Stimulated activated CD4-positive, alpha-beta T cell treated with anti-CD3 and anti-CD28 coated beads, Interleukin-4, amount 100 ng/mL, for 1 hour (primary cell): ENCODE data around the gene SHC4.

ENCODE experiments used
- DNase-seq: peaks from one replicate; pipeline ENCODE4 v3.0.0-alpha.2; 2020

Gene SHC4

DNA sequence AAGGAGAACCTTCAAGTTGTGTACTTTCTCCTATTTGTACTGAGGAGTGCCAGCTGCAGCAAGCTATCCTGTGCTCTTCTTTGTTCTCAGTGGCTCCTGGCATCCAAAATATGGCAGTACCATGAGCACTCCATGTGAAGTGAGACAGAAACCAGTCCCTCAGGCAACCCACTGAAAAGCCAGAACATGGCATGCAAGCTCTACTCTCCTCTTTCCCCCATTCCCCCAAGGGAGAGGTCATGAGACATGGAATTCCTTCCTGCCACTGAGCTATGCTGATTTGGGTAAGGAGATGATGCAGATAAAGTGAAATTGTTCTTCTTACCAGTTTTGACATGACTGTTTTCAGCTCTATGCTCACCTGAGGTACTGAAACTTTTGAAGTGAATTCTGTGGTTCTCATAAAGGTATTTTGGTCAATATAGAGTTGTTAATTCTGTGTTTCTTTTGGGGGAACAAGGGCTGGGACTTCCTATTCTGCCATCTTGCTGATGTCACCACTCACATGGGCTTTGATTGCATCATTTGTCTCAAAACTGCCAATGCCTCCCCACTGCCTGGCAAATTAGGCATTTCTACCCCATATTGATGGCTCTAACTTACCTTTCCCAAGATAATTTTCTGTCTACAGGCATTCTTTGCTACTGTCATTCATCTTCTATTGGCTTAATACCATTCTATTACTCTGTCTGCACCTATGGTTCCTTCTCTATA is 130.0 kb downstream of the SHC4 start:
- no peak for DNase-seq

GRCh38 chr15:48832648-48833047 is 131.1 kb downstream of the SHC4 start:
- no peak for DNase-seq

DNA sequence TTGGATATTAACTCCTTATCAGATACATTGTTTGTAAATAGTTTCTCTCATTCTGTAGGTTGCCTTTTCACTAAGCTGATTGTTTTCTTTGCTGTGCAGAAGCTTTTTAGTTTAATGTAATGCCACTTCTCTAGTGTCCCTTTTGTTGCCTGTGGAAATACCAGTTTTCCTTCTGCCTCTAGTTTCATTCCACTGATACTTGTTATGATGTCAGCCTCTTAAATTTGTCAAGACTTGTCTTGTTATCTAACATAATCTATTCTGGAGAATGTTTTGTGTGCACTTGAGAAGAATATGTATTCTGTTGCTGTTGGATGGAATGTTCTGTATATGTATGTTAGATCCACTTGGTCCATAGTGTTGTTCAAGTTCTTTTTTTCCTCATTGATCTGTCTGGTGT is 134.8 kb downstream of the SHC4 start:
- DNase-seq: no peak

DNA sequence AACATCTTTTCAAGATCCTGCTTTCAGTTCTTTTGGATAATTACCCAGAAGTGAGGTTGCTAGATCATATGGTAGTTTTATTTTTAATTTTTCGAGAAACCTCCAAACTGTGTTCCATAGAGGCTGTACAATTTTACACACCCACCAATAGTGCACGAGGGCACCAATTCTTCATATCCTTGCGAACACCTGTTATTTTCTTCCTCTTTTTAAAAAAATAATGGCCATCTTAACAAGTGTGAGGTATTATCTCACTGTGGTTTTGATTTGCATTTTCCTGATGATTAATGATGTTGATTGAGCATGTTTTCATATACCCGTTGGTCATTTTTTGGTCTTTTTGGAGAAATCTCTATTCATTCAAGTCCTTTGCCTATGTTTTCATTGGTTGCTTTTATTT is 135.2 kb downstream of the SHC4 start:
- DNase-seq: no peak

DNA sequence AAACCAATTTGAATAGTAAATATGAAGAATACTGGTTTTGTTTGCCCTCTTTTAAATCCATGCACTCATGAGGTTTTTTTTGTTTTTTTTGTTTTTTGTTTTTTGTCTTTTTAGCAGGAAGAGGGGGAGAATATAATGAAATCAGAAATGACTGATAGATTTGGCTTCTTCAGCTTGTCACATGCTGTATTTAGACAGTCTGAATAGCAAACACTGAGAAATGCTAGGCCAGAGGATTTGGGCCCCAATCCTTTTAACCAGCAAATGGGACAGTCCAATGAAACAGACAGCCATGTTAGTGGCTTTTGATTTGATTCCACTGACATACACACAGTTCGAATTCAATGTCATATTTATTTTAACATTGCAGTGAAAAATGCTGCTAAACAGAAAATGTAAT is 138.6 kb downstream of the SHC4 start:
- no peak for DNase-seq

- DNase-seq: no peak
Observed at GRCh38 chr15:48823706-48824105, 140.0 kb downstream of the SHC4 start.

DNA sequence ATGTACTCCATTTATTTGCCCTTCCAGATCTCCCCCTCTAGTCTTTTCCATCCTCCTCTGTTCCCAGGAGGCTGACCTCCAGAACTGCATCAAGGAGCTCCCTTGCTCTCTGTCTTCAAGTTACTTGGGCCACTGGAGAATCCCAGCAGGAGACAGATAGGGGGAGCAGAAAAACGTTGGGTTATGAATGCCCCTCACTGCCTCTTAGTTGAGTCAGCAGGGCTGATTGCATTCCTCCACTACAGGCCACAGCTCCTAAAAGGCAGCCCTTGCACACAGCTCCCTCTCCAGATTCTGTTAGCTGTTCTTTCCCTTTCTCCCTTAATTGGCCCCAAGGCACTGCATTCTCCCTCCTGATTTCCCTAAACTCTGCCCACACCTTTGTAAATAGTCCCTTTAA is 140.5 kb downstream of the SHC4 start:
- no peak for DNase-seq

- no peak for DNase-seq
Observed at GRCh38 chr15:48814286-48814685, 149.4 kb downstream of the SHC4 start.

GRCh38 chr15:48811325-48811958 is 152.3 kb downstream of the SHC4 start:
- no peak for DNase-seq

DNA sequence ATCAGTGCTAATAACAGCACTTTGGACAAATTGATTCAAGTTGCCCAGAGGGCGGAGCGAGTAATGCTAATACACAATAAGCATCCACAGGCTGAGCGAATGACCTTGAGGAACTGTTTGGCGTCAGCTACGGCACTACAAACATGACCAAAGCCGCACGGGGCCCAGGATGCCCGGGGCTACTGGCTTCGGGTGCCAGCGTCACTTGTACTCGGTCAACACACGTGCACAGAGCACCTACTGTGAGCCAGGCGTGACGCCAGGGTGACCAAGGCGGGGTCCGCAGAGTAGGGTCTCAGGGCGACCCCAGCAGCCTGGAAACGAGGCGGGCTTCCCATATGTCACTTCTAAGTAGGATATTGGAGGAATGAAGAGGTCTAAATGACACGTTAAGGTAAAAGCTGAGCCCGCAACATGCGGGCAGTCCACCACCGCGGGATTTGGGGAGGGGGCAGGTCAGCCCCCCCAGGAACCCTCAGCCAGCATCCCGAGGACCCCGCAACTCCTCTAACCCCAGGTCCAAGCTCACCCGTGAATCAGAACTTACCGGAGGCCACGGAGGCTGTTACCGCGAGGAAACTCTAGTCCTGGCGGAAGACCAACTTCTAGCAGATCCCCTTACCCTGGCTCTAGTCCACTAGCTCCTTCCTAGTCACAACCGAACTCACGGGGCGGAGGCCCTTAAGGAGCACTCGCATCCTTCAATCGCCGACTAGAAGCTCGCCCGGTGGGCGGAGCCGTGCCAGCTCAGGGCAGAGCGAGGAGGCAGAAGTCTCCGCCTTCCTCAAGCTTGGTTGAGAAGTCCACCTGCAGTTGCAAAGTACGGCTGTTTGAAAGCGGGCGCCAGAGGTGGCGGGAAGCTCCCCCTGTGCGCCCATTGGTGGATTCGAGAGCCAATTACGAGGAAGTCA is 153.1 kb downstream of the SHC4 start, which contains the start of gene CEP152:
Gene CEP152, minus strand, starts transcription at position 656 of the 911 bp plus-strand sequence. CDS start 5,420 bp downstream, outside the sequence.
- peak; percentile 98 for DNase-seq

DNA sequence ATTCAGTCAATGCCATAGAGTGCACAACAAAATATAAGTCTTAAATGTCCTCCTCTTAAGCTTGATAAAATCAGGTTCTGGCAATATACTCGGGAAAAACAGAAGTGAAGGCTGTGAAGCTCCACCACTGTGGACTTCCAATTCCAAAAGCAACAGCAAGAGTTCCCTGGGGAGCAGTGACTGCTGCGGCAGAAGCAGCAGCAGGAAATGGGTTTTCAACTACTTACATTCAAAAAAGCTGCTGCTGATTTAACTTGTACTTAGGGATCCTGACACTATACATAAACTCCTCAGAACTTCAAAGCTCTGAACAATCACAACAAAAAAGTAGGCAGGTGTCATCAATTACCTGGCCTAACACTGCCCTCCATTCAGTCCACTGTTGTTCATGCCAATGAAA is 157.6 kb downstream of the SHC4 start:
- no peak for DNase-seq

DNA sequence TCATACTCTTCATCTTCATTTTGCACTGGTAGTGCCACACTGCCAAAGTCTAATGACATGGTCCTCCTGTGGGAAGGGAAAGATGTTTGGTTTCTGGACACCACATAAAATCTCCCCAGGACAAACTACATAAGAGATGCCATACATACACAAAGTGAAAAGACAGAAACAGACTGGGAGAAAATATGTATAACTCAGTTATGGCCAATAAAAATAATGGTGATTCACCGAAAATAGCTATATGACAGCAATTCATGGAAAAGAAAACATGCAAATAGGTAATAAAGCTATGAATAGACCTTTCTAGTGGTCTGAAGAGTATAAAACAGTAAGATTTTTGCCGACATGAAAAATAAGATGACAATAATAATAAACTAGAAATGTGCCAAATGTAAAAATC is 158.1 kb downstream of the SHC4 start:
- no peak for DNase-seq

GRCh38 chr15:48803877-48804276 is 159.8 kb downstream of the SHC4 start:
- DNase-seq: no peak

DNA sequence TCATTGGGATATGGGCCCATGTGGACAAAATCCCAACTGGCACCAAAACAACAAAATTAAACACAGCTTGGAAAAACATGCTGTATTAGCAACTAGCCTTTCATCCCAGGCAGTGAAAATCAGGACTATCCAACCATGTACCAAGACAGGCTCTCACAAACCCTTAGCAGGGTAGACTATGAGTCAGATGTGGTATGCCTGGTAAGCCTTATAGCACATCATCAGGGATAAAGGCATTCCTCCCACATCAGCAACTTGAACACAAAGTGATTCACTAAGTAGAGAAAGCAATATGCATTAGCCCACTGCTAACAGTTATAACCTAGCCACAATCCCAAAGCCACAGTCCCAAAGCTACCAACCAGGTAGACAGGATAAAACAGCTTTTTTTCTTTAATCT is 160.9 kb downstream of the SHC4 start:
- DNase-seq: no peak

- no peak for DNase-seq
Observed at GRCh38 chr15:48802257-48802656, 161.5 kb downstream of the SHC4 start.

DNA sequence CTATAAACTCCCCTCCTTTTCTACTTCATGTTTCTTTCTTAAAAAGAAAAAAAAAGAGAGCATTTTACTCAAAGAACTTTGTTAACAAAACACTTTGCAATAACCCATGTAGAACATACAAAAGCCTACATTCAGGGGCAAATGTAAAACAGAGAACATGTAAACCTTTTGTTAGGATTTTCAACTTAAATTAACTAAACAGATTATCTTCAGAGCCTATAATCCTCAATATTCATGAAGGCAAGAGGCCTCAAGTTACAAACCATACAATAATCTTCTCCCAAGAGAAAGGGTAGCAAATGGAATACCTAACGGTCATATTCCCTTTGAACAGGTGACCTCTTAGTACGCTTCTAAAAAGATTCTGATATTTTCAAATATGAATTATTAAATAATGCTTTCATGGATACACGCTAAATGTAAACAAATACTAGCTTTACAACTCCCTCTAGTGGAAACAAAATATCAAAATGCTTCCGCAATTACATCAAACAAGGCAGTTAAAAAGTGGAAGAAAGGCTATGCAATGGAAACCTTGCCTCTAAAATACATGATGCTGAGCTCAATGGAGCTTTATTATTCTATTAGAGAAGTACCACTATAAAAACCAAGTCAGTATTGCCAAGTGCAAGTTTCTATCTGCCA is 162.8 kb downstream of the SHC4 start:
- DNase-seq: no peak

- DNase-seq: no peak
Observed at GRCh38 chr15:48800245-48800644, 163.5 kb downstream of the SHC4 start.

GRCh38 chr15:48798319-48798718 is 165.4 kb downstream of the SHC4 start:
- DNase-seq: no peak

DNA sequence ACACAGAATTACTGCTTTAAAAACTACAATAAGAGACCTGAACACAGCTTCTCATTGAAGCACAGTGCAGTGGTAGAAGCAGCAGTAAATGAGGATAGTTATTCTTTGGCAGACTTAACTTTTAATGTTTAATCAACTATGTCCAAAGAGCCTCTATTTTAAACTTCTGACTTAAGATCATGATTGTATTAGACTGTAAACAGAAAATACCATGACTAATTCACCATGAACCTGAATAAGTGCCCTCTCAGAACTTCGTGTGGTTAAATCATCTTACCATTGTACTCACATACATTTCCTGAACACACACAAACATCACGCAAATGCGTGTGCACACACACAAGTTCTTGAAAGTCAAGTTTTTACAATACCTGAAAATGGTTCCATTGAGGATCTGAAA is 166.8 kb downstream of the SHC4 start:
- no peak for DNase-seq

- DNase-seq: no peak
Observed at GRCh38 chr15:48796521-48796920, 167.2 kb downstream of the SHC4 start.

DNA sequence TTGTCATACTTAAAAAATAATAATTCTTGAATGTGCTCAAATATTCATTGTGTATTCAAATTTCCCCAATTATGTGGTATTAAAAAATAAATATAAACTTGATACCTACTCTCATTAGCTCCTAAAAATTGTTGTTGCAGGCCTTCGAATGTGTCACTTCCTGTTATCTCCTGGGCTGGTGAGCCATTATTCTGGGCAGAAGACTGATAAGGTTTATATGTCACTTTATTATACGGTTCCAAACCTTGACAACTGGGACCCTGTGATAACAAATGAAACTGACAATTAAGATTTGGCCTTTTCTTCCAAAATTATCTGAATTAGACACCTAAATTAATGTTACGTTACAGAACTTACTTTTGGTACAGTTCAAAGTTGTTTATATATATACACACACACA is 167.8 kb downstream of the SHC4 start:
- DNase-seq: no peak

DNA sequence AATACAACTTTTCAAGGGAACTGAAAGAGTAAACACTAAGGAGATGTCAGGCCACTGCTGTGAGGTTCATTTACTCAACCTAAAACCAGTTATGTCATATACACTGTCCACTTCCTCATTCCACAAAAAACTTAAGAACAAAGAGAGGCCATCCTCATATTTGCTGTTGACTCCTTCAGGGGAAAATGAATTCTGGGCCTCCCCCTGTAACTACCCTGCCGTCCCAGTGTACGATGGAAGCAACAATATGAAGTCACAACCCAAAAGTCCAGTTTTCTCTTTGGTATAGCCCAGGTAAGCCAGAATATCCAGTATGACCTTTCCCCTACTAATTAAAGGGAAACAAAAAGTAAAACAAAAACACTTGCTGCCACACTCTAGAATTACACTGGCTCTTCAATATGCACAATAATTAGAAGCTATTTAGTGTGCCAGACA is 169.0 kb downstream of the SHC4 start:
- DNase-seq: no peak

DNA sequence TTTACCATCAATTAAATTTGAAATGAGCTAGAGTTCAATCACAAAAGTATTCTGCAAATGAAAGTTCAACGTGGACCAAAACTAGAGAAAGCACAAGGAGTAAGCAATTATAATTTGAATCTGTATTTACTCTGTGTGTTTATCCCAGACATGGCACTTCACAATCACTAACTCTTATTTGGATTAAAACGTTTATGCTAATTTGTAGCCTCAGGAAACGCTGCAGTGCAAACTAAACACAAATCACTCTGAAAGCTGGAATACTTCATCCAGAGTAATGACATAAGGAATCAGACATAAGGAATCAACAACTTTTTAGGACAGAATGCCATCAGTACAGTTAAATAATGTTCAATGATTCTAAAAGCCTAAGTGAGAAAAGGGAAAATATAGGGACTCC is 171.3 kb downstream of the SHC4 start:
- no peak for DNase-seq
